DOHH2 (cell line): ENCODE measurements around the gene HAGHL.

Source experiments
- EZH2phosphoT487 ChIP-seq: fragments of 200-600 bp; sonication (generic); IDR thresholded peaks from 2 replicates; pipeline ENCODE4 v1.6.1; 2017; ENCODE audit warnings: borderline replicate concordance, mild to moderate bottlenecking, antibody characterized with exemption, low read length, moderate library complexity, mixed read lengths
- TF ChIP-seq, protein P1 (sequence below): fragments of 200-600 bp; sonication (generic); IDR thresholded peaks from one replicate; pipeline ENCODE4 v1.5.1; 2014; ENCODE audit warnings: antibody characterized with exemption, mild to moderate bottlenecking, low read depth, low read length; ENCODE audit not compliant: poor library complexity, severe bottlenecking

DNA sequence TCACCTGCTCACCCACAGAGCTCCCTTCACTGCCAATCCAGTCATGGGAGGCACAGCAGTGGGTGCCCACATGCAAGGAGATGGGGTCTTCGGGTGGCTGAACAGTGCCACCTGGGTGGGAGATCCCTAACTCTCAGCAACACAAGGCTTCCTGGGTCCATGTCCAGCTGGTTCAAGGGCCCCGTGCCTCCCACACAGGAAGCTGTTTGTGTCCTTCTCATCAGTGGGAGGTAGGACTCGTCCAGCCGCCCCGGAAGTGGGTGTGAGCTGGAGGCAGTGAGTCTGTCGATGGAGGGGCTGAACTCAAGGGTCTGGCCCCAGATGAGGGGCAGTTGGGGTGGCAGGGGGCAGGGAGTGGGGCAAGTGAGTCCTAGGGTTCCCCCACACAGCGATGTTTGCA, 22.9 kb upstream of the HAGHL start:
- TF ChIP-seq, protein P1, sequence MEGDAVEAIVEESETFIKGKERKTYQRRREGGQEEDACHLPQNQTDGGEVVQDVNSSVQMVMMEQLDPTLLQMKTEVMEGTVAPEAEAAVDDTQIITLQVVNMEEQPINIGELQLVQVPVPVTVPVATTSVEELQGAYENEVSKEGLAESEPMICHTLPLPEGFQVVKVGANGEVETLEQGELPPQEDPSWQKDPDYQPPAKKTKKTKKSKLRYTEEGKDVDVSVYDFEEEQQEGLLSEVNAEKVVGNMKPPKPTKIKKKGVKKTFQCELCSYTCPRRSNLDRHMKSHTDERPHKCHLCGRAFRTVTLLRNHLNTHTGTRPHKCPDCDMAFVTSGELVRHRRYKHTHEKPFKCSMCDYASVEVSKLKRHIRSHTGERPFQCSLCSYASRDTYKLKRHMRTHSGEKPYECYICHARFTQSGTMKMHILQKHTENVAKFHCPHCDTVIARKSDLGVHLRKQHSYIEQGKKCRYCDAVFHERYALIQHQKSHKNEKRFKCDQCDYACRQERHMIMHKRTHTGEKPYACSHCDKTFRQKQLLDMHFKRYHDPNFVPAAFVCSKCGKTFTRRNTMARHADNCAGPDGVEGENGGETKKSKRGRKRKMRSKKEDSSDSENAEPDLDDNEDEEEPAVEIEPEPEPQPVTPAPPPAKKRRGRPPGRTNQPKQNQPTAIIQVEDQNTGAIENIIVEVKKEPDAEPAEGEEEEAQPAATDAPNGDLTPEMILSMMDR, result no peak
- TF ChIP-seq EZH2phosphoT487, result no peak
